Activated CD8-positive, alpha-beta memory T cell treated with anti-CD3 and anti-CD28 coated beads, Interleukin-2, amount 50 U/mL, for 24 hours (primary cell): ENCODE results near the gene OR14C36.
"Not testable (repeated sequence)": the region's sequence is repeated elsewhere in the genome, so short reads cannot be mapped to it uniquely, and the experiment has no call there.

ENCODE experiments used
- DNase-seq: peaks from one replicate; pipeline ENCODE4 v3.0.0-alpha.2; 2020; ENCODE audit errors: extremely low read depth

The OR14C36 gene, protein sequence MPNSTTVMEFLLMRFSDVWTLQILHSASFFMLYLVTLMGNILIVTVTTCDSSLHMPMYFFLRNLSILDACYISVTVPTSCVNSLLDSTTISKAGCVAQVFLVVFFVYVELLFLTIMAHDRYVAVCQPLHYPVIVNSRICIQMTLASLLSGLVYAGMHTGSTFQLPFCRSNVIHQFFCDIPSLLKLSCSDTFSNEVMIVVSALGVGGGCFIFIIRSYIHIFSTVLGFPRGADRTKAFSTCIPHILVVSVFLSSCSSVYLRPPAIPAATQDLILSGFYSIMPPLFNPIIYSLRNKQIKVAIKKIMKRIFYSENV

DNA sequence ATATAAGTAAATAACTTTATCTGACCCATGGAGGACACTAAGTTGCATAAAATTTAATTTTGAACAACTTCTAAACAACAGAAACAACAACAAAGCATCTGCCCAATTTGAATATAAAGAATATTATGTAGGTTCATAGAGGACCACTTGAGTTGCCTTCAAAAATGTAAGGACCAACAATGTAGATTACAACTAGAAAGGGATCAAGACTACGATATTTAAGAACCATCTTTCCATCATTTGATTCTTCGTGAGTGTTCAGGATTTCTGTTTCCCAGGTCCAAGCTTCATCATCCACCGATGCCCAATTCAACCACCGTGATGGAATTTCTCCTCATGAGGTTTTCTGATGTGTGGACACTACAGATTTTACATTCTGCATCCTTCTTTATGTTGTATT is at the start of gene OR14C36:
Gene OR14C36 (plus strand): TSS at position 301 of the 400 bp plus-strand sequence. CDS start 0 bp downstream, at position 301.
- DNase-seq = no peak

DNA sequence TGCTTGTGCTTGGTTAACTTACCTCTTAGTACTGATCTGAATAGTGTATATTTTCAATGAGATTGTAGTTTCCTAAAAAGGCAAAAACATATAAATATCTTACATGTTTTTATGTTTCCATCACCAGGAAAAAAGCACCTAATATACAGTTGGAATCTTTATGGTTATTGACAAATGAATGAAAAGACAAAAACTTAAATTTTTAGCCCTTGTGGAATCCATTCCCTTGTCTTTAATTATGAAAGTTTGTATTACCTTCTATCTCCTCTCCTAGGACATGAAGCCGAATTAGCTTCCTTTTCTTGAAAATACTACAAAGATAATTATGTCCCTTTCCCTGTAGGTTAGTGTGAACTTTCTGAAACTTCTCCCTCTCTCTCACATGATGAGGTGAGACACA is 45.3 kb upstream of the OR14C36 start, which contains the start of gene OR2T12:
Gene OR2T12 (minus strand): TSS at position 101 of the 400 bp plus-strand sequence. CDS start 7,846 bp downstream, outside the sequence.
- DNase-seq = no peak

DNA sequence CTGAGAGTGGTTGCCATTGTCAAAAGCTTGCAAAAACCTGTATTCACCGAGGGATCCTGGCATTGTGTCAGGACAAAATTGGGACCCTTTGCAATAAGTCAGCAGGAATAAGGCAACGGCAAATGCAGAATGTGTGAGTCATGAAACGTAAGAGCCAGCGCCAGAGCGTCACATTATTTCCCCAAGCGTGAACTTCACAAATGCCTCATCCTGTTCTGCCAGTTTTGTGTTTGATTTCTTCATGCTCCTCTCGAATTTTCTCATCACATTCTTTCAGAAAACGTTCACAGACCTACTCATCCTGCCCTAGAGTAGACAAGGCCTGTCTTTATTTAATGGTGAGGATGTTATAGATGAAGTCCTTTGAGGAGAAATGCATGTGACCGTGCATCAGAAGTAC is 42.9 kb upstream of the OR14C36 start:
- not testable (repeated sequence) for DNase-seq

- no peak for DNase-seq
Observed at GRCh38 chr1:248306103-248306502, 42.5 kb upstream of the OR14C36 start.

- not testable (repeated sequence) for DNase-seq
Observed at GRCh38 chr1:248306740-248307139, 41.8 kb upstream of the OR14C36 start.

DNA sequence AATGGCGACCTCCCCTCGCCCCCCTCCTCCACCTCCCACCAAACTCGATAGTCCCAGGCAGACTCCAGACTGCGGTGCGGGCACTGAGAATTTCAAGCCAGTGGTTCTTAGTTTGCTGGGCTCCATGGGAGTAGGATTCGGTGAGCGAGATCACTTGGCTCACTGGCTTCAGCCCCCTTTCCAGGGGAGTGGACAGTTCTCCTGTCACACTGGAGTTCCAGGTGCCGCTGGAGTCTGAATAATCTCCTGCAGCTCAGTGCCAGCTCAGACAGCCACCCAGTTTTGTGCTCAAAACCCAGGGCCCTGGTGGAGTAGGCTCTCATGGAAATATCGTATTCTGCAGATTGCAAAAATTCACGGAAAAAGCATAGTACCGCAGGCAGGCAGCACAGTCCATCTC is 31.8 kb upstream of the OR14C36 start:
- DNase-seq = no peak

DNA sequence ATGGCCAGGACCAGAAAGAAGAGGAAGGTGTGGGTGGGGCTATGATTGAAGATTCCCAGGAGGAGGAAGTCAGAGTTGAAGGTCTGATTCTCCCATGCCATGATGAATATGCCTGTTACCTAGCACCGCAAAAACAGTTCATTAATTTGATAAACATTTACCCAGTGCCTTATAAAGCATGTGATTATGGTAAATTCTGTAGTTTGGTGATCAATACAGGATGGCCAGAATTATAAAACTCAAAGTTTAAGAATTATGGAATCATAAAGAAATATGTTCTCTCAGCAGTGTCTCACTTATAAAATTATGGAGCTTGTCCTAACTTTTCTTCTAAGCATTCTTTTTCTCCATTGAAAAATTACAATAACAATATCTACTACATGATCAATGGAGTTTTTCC is 24.1 kb upstream of the OR14C36 start, which contains the start of gene OR2M7:
Gene OR2M7 (minus strand): TSS at position 101 of the 400 bp plus-strand sequence. CDS start 0 bp downstream, at position 101.
- no peak for DNase-seq

- DNase-seq = no peak
Observed at GRCh38 chr1:248343451-248343850, 5.1 kb upstream of the OR14C36 start.

GRCh38 chr1:248359415-248359814 is 10.8 kb downstream of the OR14C36 start:
- no peak for DNase-seq

DNA sequence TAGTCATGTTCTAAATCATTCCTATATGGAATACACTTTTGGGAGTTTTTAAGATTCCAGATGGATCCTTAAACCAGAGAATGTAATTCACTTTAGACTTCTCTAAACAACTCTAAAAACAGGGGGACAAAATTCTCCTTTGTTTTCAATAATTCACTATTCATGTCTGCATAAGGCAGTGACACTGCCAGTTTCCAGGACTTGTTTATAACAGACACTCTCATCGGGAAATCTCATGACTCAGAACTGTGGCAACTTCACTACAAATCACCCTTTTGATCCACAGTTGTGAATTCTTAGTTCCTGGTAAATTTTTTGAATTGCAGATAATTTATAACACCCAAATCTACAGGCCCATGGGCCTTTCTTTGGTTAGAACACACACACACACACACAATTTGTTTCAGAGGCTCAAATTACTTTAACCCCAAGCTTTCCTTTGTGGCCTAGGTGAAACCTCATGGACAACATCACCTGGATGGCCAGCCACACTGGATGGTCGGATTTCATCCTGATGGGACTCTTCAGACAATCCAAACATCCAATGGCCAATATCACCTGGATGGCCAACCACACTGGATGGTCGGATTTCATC is 12.6 kb downstream of the OR14C36 start, which contains the start of gene OR2T4:
Gene OR2T4 (plus strand): TSS at position 545 of the 595 bp plus-strand sequence. CDS start 0 bp downstream, at position 545.
- no peak for DNase-seq

- no peak for DNase-seq
Observed at GRCh38 chr1:248366609-248367008, 18.0 kb downstream of the OR14C36 start.

- DNase-seq = no peak
Observed at GRCh38 chr1:248372394-248372793, 23.8 kb downstream of the OR14C36 start.

- no peak for DNase-seq
Observed at GRCh38 chr1:248373761-248374160, 25.2 kb downstream of the OR14C36 start.

DNA sequence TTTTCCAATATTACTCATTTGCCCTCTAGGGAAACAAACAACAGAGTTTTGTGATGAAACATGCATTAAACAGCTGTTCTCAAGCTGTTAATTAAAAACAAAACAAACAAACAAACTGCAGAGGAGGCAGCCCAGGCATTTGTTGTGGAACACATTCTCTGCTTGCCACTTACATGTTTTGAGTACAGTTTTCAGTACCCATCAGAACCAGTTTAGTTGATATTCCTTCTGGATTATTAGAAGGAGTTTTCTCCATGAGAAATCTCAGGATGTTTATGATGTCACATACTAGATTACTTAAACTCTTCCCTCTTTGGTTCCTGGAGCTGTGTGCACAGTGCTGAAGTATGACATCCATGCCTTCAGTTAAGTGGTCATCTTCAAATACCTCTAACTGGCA is 26.9 kb downstream of the OR14C36 start, which contains the start of gene OR2T6:
Gene OR2T6 (plus strand): TSS at position 301 of the 400 bp plus-strand sequence. CDS start 11,863 bp downstream, outside the sequence.
- no peak for DNase-seq

DNA sequence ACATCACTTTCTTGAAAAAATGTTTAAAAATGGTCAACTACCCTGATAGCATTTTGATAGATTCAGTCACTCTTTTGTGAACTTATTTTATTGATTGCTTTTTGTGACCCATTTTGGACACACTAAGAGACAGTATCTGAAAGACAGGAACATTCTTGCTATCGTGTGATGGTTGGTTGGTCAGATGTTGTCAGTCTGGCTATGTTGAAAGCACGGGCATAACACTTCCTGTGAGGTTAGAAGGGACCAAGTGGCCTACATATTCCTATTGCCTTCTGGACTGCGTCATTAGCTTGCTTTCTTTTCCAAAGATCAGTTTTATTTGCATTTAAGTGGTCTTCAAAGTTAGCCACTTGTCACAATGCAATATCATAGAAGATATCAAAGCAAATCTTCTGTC is 28.3 kb downstream of the OR14C36 start:
- DNase-seq = no peak

DNA sequence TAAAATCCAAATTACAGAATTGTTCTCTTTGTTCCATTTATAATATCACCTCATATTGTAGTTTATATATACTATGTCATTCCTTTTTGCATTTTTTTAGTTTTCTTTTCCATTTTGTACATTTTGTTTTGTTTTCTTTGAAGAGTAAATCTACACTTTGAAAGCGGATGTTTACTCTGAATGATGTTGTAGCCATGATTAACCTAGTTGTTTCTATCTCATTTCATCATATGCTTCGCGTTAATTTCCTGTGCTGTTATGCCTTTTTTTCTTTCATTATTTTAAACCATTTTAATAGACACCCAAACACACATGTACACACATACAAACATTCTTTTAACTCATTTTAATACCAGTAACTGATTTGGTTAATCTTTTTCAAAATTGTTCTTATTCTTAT is 32.3 kb downstream of the OR14C36 start:
- no peak for DNase-seq

DNA sequence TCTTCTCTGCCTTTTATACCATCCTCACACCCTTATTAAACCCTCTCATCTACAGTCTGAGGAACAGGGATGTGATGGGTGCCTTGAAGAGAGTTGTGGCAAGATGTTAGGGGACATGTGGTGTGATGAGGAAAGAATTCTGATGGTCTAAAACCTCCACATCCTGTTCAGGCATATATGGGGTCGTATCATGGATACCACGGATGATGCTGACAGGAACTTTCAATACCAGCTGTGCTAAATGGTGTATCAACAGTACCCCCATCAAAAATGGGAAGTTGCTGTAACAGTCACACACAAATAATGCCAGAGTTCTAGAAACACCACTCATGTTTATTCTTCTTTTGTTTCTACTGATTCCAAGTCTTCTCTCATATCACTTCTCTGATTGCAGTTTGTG is 39.9 kb downstream of the OR14C36 start:
- no peak for DNase-seq

DNA sequence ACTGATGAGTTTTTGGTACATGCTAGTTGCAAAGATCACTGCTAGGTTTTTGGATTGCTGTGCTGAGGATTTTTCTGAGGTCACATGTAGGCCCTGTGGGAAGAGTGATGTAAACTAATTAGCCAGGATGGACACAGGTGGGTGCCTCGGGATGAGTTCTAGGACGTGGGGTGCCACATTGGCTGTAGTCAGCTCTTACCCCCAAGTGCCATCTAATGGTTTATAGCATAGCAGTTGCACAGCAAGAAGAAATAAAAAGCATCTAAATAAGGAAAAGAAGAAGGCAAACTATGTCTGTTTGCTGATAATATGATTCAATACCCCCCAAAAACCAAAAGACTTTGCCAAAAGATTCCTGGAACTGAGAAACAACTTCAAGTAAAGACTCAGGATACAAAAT is 44.5 kb downstream of the OR14C36 start:
- DNase-seq = no peak
